ENCODE data around the gene RSRP1.
"Not testable (repeated sequence)": the region's sequence is repeated elsewhere in the genome, so short reads cannot be mapped to it uniquely, and the experiment has no call there.

RSRP1 gene, protein sequence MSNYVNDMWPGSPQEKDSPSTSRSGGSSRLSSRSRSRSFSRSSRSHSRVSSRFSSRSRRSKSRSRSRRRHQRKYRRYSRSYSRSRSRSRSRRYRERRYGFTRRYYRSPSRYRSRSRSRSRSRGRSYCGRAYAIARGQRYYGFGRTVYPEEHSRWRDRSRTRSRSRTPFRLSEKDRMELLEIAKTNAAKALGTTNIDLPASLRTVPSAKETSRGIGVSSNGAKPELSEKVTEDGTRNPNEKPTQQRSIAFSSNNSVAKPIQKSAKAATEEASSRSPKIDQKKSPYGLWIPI

DNA sequence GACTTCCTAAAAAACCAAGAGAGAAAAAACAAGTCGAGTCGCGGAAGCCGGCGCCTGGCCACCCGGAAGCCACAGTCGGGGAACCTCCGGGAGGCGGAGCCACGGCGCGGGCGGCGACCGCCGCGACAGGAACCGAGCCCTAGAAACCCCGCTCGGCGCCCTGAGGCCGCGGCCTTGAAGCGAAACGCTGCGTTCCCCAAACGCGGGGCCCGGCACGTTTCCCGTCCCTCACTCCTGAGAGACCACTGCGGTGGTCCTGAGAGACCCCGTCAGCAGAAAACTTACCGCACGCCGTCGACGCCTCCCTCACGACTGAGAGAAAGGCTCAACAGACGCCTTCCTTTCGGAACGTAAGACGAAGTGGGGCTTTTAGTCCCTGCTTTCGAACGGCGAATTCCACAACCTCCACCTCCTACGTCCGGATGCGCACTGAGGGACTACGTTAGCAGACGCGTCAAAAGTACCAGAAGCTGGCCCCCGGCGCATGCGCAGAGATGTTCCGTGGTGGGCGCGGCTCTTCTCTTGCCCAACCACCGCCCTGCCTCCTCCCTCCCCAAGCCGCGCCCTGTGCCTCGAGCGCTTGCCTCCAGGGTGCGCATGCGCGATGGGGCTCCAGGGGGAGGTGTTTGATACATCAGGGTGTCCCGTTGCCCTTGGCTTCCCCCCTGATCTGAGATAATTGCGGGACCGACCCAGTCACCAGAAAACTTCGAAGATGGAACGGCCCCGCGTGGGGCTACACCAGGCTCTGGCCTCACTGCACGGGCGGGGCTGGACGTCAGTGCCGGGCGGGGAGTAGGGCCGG lies at the start of gene RSRP1:
Gene RSRP1, minus strand, starts transcription at position 431 of the 805 bp plus-strand sequence. CDS start 491 bp downstream, outside the sequence.
- peak; percentile 99 to 100 for DNase-seq (ENCODE audit: low read depth in 2 of 2)

DNA sequence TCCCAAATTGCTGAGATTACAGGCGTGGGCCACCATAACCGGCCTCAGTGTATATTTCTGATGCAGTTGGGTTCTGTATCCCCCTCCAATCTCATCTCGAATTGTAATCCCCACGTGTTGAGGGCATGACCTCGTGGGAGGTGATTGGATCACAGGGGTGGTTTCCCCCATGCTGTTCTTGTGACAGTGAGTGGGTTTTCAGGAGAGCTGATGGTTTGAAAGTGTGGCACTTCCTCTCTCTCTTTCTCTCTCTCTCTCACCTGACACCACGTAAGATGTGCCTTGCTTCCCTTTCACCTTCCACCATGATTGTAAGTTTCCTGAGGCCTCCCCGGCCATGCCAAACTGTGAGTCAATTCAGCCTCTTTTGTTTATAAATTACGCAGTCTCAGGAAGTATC lies 49.2 kb upstream of the RSRP1 start:
- DNase-seq (ENCODE audit: low read depth in 2 of 2), result not testable (repeated sequence)

DNA sequence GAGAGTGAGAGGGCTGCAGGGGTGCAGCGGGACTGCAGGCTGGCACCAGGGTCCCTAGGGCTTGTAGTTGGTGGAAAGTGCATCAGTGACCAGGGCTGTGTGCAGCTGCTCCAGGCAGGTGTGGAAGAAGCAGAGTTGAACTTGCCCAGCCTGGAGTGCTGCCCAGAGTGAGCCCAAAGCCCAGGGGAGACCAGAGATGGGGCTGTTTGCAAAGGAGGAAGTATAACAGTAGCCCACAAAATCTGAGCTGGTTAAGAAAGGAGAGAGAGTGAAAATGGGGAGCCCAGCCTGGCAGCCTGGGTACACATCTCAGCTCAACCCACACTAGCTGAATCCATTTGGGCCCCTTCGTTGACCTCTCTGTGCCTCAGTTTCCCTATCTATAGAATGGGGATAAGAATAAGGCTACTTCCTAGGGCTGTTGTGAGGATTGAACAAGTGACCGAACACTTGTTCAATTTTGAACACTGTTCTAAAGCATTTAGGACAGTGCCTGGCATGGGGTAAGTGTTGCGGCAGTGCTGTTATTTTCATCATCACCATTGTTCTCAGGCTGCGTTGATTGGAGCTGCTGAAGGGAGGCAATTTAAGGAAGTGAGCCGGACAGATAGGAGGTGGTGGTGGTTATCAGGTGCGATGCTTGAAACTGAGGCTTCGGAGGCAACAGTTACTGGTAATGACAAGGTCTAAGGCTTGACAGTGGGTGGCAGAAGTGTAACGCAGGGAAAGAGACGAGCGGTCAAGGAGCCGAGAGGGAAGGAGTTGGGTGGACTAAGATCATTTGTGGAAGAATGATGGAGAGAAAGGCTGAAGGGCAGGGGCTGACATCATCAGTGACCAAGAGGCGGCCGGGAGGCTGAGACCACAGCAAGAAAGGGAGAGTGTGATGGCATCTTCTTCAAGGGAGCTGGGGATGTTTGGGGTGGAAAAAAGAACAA lies 47.9 kb upstream of the RSRP1 start:
- DNase-seq (ENCODE audit: low read depth in 2 of 2), result not testable (repeated sequence)

DNA sequence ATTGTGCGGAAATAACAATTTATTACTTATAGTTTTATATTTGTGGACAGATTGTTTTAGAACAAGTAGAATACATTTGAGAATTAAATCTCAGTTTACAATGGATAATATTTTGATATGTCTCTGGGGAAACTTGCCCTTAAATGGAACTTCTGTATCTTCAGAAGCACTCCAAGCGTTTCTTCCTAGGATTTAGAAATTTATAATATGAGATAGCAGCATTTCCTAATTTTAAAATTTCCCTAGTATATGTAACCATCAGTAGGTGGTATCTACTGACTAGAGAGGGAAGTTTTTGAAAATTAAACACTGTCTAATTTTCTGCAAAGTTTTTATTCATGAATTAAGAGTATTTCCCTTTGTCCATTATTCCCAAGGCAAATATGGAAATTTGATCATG lies 46.2 kb upstream of the RSRP1 start:
- not testable (repeated sequence) for DNase-seq (ENCODE audit: low read depth in 2 of 2)

DNA sequence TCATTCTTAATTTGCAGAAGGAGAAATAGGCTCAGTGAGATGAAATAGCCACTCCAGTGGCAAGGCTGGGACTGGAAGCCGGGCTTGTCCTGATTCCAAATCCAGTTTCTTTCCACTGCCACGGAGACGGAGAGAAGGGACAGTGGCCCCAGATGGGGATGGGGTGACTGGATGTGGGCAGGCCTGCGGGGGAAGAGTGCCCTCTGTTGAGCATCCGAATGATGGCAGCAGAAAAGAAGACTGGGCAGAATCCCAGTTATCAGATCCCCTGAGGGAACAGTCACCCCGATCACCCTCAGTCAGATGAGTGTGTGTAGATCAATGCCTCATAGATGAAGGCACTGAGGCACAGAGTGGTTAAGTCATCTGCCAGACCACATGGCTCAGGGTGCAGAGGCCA lies 42.8 kb upstream of the RSRP1 start:
- DNase-seq (ENCODE audit: low read depth in 2 of 2), result not testable (repeated sequence)

DNA sequence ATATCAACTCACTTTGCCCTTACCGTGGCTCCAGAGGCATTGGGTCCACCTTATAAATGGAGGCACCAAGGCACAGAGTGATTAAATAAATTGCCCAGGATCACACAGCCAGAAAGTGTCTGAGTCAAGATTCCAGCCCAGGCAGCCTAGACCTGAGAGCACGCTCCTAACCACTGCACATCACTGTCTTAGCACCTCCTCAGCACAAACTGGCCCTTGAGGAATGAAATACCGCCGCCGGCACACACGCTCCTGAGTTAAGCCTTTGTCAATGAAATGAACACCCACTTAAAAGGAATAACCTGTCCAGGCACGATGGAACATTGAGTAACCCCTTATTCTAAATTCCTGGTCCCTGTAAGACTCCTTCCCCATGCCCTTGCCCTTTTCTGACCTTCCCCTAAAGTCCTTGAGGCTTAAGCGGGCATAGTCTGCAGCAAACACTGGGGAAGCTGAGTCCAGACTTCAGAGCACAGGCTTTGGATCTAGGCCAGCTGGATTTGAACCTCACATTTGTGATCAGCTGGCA lies 41.4 kb upstream of the RSRP1 start:
- DNase-seq (ENCODE audit: low read depth in 2 of 2), result not testable (repeated sequence)

DNA sequence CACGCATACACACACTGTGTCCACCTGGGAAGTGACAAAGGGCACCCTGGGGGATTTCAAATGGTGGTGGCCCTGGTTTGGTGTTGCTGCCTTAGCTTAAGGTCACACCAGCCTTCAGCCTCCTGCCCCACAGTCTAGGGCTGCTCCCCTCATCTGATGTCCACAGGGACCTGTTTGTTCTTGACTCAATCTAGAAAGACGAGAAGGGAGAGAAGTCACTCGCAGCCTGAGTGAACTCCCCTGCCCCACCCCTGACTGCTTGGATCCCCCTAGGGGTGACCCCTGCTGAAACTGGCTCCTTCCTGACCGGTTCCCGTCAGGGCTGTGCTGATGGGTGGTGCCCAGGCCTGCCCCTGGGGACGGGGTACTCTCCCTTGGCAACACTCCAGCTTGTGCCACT lies 39.9 kb upstream of the RSRP1 start:
- not testable (repeated sequence) for DNase-seq (ENCODE audit: low read depth in 2 of 2)

DNA sequence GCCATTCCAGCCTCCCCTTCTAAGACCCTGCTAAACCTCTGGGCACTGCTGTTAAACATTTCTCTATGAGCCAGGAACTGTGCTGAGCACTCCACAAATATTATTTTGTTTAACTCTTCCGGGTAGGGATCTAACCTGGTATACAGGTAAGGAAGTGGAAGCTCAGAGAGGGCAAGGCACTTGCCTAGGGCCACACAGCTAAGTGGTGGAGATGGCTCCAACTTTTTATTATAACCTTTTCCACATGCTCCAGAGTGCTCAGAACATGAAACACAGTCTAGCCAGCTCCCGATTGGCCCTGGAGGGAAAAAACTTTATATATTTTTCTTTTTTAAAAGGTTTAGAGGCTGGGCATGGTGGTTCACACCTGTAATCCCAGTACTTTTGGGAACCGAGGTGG lies 38.6 kb upstream of the RSRP1 start:
- DNase-seq (ENCODE audit: low read depth in 2 of 2), result not testable (repeated sequence)

DNA sequence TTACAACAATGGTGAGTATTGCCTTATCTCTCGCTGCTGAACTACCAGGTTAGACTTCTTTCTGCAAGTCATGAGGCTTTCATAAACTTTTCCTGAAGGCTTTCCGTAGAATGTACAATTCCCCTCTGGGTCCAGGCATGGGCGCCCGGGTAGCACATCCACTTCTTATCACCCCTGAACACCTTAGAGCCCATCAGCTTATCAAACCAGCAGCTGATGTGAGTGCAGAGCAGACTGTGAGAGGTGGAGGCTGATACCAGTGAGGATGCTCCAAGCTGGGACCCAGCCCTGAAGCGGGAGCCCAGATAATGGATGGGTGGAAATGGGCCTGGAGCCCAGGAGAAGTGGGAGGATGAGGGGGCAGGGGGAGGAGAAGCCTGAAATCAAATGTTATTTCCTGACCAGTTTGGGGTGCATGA lies 32.4 kb upstream of the RSRP1 start:
- not testable (repeated sequence) for DNase-seq (ENCODE audit: low read depth in 2 of 2)

DNA sequence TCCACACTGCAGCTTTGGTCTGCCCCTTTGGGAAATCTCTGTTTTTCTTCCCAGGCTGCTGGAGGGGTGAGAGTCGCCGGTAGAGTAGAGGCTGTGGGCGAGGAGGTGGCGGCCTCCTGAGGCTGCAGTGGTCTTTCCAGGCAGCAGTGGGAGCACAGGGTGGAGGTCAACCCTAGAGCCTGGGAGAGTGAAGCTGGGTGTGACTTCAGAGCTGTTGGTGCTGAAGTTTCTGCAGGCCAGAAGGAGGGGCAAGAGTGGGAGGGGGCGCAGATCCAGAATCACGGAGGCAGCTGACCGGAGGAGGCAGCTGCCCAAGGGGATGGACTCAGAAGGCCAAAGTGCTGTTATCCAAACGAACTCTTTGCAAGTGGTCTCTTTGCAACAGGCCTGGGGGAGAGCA lies 31.5 kb upstream of the RSRP1 start:
- DNase-seq (ENCODE audit: low read depth in 2 of 2), result not testable (repeated sequence)

DNA sequence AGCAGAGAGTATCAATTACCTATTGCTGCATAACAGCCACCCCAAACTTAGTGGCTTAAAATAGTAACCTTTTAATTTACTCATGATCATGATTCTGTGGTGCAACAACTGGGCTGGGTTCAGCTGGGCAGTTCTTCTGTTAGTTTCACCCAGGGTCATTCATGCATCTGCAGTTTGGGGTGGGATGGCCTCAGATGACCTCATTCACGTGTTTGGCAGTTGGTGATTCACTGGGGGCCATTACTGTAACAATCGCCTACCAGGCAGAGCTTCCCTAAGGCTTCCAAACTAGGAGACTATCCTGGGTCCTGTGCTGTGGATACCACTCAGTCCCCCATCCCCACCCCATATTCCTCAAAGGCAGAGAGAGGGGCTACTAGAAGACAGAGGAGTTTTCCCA lies 31.1 kb upstream of the RSRP1 start:
- not testable (repeated sequence) for DNase-seq (ENCODE audit: low read depth in 2 of 2)

DNA sequence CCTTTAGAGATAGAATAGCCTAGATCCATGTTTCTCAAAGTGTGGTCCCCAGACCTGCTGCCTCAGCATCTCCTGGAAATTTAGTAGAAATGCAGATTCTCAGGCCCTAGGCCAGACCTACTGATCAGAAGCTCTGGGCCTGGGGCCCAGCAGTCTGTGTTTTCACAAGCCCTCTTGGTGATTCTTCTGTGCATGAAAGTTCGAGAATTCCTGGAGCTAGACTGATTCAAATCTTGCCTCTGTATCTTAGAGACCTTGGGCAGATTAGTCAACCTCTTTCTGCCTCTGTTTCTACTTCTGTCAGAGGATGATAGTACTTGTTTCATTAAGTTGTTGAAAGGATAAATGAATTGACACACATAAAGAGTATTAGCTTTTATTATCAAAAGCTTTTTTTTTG lies 30.0 kb upstream of the RSRP1 start:
- DNase-seq (ENCODE audit: low read depth in 2 of 2), result not testable (repeated sequence)

DNA sequence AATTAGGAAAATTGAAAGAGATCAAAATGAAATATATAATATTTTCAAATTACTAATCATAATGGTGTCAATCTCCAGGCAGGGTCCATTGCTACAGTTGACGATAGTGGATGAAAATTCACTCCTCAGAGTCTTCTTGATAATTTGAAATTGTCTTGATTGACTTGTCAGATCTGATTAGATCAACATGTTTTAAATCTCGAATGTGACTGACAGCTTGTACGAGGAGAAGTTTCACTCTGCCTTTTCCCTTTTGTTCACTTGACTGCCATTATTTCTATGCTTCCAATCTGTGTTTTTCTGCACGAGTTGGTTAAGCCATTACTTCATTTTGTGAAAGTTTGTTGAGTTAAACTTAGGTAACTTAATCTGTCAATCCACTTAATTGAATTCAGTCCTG lies 28.4 kb upstream of the RSRP1 start:
- DNase-seq (ENCODE audit: low read depth in 2 of 2), result not testable (repeated sequence)

DNA sequence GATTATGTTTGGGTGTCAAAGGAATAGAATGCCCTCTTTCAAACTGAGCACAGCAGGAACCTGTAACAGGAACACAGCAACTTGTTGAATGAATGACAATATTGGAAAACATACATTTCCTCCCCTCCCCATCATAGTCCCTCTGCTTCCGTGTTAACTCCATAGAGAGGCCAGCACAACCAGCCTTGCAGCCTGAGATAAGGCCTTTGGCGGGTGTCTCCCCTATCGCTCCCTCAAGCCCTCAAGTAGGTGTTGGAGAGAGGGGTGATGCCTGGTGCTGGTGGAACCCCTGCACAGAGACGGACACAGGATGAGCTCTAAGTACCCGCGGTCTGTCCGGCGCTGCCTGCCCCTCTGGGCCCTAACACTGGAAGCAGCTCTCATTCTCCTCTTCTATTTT lies 25.0 kb upstream of the RSRP1 start, which contains the start of gene RHD:
Gene RHD, plus strand, starts transcription at position 272 of the 400 bp plus-strand sequence. Its CDS starts 39 bp downstream, at position 311.
- not testable (repeated sequence) for DNase-seq (ENCODE audit: low read depth in 2 of 2)

DNA sequence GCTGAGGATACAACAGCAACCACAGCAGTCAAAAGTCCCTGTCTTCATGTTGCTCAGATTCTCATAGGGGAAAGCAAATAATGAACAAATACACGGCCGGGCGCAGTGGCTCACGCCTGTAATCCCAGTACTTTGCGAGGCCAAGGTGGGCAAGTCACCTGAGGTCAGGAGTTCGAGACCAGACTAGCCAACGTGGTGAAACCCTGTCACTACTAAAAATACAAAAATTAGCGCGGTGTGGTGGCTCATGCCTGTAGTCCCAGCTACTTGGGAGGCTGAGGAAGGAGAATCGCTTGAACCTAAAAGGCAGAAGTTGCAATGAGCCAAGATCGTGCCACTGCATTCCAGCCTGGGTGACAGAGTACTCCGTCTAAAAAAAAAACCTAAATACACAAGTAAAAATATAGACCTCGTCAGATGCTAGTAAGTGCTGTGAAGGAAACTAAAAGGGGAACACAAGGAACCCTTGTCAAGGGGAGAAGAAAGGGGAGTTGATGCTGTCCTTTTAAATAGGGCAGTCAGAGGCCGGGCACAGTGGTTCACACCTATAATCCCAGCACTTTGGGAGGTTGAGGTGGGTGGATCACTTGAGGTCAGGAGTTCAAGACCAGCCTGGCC lies 21.0 kb upstream of the RSRP1 start:
- DNase-seq (ENCODE audit: low read depth in 2 of 2), result not testable (repeated sequence)

DNA sequence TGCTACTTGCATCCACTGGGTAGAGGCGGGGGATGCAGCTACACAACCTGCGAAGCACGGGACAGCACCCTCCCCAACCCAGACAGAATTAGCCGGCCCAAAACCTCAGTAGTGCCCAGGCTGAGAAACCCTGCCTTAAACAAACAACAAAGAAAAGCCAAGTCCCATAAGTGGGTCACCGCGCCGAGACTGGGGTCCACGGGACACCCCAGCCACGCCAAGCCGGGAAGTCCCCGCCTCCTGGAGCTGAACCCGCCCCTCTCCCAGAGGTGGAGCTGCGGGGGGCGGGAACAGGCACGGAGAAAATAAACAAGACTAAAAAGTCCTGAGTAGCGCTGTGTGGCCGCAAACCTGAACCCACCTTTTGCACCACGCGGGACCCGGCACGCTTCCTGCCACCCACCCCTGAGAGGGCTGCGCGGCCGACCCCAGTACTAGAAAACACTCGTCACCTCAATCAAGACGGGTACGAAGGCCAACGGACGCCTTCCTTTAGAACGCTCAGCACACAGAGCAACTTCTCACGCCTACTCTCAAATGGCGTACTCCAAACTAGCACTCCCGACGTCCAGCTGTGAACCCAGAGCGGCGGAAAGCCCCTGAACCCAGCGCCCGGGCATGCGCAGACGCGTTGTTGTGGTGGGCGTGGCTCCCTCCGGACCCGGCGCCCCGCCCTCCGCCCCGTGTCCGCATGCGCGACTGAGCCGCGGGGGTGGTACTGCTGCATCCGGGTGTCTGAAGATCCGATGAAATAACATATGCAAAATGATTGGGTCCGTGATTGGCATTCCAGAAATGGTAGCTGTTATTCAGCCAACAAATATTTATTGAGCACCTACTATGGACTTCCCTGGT lies 20.3 kb upstream of the RSRP1 start:
- DNase-seq (ENCODE audit: low read depth in 2 of 2), result peak; percentile 92

DNA sequence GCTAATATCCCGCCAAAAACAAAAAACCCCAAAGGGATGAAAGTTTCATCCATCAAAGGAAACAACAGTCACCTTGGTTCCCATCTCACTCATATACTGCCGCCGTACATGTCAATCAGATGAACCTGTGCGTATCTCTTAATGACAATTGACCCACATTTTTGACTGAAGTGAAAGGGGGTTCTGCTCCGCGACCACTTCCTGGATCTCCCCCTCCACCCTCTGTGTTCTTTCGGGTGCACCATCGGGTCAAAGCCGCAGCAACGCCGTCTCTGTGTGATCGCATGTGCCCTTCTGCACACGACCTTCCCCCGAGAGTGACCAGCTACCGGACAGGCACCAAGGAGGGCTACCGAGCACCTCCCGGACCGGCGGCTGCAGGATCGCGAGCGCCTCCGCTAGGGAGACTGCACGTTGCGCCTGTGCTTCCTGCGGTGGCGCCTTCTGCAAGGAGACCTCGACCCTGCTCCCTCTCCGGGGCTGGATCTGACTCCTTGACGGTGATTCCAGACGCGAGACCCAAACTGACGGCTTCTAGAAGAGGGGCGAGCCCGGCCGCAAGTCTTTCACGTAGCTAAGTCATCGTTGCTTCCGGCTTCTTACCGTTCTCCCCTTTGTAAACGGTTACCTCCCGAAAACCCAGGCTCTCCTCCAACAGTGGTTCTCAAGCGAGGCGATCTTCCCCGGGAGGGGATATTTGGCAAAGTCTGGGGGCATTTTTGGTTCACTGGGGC lies 19.5 kb upstream of the RSRP1 start:
- DNase-seq (ENCODE audit: low read depth in 2 of 2), result not testable (repeated sequence)

DNA sequence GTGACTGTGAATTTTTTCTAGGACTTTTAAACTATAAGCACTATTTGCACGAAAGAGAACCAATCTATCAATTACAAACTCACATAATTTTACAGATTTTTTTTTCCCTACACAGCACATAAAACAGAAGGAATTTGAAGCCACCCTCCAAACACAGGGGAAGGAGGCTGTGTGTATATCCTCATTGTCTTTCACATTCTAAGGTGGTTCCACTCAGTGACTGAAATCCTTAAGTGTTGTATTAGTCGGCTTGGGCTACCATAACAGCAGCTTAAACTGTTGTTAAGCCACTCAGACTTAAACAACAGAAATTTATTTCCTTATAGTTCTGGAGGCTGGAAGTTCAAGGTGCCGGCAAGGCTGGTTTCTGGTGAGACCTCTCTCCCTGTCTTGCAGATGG lies 13.1 kb upstream of the RSRP1 start:
- DNase-seq (ENCODE audit: low read depth in 2 of 2), result not testable (repeated sequence)

DNA sequence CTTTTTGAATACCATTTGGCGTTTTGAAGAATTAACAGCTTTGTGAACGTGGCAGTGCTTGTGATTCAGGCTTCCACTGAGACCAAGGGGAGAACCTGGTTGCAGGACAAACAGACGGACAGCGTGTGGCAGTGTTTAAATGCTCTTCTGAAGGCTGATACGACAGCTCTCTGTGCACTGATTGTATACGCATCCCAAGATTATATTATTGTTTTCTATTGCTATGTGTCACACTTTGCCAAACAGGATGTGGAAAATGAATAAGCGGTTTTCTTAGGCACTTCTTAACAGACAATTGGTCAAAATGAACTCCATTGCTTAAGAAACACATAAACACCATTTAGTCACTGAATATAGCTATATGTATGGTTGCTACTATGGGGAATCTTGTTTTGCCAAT lies 12.6 kb upstream of the RSRP1 start:
- DNase-seq (ENCODE audit: low read depth in 2 of 2), result not testable (repeated sequence)

Measured in stimulated activated CD4-positive, alpha-beta T cell treated with anti-CD3 and anti-CD28 coated beads, Interleukin-1b, Interleukin-23, amount 100 ng/mL, for 4 hours (primary cell).